Kidney glomerular epithelial cell (primary cell): Measurements from ENCODE around the gene GNAI1.

Experiments used
- DNase-seq: peaks from one replicate; lab custom pipeline; 2025; lab: John Stamatoyannopoulos, UW

GNAI1 gene

DNA sequence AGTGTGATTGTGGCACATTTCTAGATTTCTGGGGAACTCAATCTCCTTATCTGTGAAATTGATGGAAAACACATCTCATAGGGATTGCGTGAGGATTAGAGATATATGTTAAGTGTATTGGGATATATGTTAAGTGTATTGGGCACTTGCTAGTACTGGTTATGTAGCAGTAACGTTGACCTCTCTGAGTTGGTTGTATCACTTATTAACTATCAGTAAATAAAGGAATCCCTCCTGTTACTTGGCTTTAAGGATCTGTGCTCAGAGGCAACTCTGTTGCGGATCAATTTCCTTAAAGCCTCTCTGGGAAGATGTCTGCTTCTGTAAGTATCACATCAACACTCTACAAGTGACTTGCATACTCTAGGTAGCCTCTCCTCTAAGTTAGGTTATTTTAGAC, 25.2 kb downstream of the GNAI1 start:
- DNase-seq = no peak

DNA sequence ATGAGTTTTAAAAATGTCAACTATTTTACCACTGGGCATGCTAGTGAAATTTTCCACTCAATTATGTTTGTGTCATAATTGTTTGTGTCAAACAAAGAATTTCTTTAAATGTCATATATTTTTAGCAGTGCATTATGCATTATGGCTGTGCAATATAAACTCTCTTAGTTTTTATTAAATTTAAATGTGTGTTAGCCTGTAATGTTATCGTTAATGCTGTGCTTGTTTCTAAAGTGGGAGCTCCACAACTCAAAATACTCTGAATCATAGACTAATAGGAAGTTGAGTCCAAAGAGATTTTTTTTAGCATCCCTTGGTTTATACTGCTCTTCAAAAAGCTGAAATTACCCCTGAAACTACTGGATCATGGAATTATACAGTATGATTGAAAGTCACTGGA, 26.8 kb downstream of the GNAI1 start:
- no peak for DNase-seq

DNA sequence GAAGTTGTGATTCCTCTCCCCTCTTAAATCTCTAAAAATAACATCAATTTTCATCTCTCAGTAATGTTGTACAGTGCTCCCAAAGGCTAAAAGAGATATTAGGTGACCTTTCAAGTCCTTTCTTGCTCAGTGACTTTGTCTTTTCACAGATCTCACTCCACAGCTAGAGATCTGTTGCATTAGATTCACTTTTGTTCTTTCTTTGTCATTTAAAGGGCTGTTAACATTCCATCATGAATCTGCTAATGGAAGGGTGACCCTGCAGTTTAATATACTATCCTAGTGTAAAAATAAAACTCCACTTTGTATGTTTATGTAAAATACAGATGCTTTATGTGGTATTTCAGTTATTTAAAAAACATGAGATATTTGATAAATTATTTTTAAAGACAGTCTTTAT, 30.5 kb downstream of the GNAI1 start:
- no peak for DNase-seq

DNA sequence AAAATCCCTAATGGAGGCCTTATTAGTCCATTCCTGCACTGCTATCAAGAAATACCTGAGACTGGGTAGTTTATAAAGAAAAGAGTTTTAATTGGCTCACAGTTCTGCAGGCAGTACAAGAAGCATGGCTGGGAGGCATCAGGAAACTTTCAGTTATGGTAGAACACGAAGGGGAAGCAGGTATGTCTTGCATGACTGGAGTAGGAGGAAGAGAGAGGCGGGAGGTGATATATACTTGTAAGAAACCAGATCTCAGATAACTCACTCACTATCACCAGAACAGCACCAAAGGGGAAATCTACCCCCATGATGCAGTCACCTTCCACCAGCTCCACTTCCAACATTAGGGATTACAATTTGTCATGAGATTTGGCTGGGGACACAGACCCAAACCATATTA, 35.8 kb downstream of the GNAI1 start:
- DNase-seq = no peak

DNA sequence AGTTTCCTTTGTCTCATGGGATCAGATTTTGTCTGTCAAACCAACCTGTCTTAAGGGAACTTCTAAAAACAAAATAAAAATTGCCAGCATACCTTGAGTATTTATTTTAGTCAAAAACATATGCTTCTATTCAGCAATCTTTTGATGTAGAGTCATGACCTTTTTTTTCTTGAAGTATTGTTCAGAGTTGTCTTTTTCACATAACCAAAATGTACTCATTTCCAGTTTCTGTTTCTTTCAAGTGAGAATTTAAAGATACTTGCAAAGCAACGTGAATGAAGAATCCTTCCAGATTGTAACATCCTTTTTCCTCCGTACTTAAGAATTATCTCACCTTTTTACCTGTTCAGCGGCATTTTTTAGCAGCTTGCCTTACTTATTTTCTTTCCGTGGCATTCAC, 37.8 kb downstream of the GNAI1 start:
- no peak for DNase-seq

DNA sequence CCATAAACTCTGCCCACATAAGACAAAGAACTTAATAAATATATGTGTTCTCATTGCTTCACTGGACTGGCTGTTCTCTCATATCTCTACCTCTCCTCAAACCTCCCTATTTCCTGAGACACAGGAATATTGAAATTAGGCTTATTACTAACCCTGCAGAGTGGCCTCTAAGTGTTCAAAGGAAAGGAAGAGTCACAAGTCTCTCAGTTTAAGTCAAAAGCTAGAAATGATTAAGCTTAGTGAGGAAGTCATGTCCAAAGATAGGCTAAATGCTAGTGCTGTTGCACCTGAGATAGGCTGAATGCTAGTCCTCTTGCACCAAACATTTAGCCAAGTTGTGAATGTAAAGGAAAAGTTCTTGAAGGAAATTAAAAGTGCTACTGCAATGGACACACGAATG, 41.1 kb downstream of the GNAI1 start:
- no peak for DNase-seq

DNA sequence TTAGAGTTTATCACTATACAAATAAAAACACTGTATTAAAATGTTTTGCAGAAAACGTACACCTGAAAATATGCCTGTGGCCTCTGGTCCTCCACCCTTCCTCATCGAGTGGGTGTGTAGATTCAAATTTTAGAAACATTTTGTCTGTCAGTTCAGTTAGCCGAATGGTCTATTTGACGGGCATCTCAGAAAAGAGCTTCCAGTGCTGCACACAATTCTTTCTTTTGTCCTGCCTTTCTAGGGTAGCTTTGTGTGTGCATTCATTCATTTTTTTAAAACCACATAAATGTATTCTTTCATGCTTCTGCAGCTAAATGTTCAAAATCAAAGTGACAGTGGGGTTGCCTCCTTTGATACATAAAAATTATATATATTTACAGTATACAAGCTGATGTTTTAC, 46.8 kb downstream of the GNAI1 start:
- no peak for DNase-seq

DNA sequence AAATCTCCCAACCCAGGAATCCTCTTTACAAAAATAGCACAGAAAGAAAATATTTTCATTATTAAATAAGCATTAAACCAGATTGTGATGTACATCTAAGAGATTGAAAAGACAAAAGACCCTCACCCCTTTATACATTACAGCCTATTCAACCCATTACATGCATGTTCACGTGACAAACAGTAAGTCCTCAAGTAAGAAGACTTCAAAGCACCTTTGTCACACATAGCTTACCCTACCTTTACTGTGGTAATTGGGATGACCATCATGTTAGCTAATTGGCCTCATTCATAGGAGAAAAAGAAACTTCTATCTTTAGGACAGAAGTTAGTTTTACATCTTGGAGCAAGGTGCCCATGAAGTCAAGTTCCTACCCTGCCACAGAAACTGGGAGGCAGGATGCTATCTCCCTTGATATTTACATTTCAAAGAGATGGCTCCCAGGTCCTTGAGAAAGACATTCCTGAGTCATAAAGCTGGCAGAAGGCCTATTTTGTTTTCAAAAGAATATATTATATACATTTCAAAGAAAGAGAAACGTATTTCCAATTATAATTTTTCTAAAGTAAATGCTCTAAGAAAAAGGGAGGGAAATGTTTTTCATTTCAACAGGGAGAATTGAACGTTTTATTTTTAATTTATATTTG, 48.1 kb downstream of the GNAI1 start:
- no peak for DNase-seq

DNA sequence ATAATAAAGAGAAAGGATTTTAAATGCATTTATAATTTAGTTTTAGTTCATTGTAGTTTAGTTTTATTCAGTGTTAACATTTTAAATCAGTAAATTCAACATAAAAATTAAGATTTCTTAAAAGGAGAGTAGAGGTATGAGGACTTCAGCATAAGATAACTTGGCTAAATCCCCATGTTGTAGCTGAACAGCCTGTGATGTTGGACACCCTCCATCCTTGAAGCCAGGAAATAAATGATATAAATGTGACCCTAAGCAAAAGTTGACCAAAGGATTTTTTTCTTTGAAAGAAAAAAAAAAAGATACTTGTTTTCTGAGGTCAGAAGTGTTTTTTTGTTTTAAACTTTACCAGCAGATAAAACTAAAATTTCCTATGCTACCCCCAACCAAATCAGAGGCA, 48.7 kb downstream of the GNAI1 start:
- DNase-seq = no peak

DNA sequence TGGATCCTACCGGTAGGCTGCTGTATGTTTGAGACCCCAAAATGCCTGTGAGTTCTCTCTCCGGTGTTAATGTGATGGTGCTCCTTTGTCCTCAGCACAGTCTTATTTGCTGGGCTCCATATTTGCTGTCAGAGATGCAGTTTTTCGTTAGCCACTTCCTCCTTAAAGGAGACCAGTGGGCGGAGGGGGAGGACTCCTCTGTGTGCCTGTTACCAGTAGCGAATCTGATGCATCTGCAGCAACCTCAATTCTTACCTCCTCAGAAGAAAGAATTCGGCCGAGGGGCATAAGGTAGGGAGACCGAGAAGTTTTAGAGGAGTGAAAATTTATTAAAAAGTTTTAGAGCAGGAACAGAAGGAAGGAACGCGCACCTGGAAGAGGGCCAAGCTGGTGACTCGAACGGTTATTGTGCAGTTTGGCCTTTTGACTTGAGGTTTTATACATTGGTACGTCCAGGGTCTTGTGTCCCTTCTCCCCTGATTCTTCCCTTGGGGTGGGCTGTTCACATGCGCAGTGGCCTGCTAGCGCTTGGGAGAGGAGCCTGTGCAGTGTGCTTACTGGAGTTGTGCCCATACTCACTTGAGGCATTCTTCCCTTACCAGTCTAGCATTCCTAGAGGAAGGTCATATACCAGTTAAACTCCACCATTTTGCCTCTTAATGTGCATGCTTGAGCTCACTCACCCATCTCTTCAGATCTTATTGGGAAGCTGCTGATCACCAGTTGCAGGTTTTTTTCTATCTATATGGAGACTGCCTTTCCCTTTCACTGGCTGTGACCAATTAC, 49.5 kb downstream of the GNAI1 start:
- no peak for DNase-seq

DNA sequence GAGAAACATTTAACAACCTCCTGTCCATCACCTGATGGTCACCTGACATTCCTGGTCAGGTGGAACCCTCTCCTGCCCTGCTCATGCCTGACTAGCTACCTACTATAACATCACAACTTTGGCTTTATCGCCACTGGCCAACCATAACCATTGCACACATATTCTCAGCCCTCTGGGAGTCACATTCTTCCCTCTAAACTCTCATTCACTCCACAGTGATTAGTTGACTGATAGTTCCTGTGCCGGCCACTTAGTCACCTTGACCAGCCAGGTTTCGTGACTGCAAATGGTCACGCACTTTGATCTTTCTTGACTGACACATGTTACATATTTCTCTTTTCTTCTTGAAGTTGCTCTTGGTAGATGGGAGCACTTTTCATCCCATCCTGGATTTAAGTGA, 50.1 kb downstream of the GNAI1 start:
- peak; percentile 68 for DNase-seq

DNA sequence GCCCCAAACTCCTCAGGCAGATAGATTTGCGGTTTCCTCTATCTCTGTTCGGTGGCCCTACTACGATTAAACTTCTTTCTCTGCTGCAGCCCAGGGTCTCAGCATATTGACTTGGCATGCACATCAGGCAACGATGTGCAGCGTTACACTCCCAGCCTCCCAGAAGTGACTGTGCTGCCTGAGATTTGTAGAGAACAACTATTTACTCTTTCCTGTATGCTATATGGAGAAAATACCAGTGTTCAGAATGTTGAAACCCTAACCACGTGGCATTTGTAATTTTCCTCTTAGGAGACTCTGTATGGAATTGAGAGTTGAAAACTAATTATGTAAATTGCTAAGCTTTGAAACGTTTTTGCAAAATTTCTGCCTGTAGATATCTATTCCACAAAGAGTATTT, 50.9 kb downstream of the GNAI1 start:
- DNase-seq = no peak

DNA sequence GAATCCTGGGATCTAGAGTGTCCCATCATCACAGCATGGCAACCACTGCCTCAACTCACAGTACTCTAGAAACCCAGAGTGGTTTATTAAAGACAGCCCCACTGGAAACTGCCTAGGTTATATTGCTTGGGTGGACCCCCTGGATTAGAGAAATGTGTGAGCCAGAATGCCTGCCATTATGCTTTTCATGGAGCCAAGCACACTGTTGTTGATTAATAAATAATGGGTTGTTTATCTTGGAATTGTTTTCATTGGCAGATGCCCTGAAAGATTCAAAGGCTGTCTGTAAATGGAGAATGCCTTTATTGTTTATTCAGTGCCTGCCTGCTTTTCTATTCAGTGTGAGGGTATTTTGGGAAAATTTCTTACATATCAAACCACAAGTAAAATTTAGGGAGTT, 52.1 kb downstream of the GNAI1 start:
- DNase-seq = peak; percentile 5

DNA sequence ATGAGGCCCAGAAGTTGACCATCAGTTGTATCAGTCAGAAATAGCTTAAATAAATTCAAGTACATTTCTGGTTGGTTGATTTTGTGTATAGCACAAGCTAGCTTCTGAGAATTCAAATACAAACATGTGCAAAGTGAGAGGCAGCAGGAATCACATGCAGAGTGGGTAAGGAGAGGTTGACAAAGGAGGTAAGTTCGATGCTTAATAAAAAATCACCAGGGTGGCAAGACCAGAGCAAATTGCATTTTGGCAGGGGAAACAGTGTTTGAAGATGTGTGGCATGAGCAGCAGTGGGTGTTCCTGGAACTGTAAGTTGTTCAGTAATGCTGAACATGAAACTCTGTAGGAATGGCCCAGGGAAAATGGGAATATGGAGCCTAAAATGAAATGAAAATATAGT, 52.6 kb downstream of the GNAI1 start:
- peak; percentile 10 for DNase-seq

DNA sequence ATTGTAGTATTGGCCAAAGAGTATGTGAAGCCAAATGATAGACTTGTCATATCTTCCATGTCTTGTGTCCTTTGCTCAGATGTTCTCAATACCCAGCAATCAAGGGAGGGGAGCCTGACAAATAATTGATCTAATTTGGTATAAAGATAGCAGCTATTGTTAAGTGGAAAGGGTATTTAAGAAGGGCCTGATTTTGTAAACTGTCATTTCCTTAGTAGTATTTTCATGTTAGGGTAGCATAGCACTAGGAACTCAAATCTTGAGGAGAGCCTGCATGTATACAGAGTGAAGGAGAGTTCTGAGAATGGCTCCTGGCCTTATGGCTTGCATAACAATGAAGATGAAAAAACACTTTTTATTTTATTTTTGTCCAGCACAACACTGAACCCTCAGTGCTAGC, 53.1 kb downstream of the GNAI1 start:
- no peak for DNase-seq

DNA sequence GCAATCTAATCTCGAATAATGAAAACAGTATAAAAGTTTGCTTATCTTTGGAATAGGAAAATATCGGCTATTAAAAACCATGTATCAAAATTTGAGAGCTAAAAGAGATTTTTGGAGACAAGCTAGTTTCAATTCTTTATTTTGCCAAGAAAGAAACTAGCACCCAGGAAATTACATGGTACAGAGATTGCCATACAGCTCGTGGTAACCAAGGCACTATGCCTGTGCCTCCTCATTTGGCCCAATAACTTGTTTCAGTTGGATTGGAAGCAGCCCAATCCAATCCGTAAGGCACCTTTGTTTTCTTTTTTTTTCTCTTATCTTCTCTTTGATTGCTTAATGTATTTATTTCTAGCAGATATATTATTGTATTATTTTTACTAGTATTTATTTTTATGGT, 55.0 kb downstream of the GNAI1 start:
- DNase-seq = no peak

DNA sequence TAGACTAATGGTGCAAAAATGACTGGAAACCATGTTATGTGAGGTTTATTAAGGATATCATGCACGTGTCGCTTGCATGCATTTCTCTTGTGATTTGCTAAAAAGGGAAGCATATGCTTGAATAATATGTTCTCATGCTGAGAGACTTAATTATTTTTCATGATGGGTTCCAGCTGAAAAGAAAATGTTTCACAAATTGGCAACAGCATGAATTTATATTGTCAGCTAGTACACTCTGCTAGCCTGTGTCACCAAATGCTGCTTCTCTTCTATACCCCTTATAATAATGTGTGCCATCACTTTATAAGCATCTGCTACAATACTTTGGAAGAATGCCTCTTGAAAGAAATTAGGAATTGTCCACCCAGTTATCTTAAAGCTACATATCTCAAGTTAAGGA, 63.0 kb downstream of the GNAI1 start:
- no peak for DNase-seq

DNA sequence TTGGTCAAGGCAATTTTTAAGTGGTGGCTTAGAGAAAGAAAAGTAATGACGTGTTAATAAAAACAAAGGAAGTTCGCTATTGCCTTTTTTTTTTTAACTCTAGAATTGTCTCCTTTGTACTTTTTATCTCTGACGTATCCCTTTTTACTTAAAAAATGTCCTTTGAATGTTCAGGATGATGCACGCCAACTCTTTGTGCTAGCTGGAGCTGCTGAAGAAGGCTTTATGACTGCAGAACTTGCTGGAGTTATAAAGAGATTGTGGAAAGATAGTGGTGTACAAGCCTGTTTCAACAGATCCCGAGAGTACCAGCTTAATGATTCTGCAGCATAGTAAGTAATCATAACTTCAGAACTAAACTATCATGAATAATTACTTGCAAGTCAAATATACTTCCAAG, 64.4 kb downstream of the GNAI1 start:
- DNase-seq = no peak

DNA sequence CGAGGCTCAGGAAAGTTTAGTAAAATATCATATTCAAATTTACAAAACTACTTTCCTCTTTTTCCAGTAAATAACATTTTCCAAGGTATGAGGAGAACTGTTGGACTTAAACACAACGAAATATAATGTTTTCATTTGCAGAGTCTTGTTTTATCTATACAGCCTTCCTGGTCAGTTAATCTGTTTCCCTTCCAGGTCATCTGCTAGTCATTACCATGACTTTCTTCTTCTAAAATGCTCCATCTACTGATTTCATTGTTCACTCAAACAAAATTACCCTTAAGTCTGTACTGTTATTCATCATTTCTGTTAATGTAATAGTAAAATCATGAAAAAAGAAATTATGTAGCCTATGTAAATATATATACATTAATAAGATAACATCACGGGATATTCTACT, 69.8 kb downstream of the GNAI1 start:
- DNase-seq = no peak

DNA sequence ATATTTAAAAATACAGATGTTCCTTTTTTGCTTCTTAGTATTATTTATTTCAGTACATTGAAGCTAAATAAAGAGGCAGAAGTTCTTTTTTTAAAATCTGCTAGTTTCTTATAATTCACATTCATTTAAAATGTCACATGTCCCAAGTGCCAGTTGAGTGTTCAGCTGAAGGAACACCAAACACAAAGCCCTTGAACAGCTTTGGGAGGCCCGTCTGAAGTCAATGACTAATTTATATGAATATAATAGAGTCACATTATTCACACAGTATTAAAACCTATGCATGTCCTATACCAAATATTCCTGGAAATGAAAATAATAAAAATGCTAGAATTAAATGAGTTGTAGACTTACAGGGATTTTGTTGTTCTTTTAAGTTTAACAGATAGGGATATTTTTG, 70.3 kb downstream of the GNAI1 start:
- DNase-seq = no peak

DNA sequence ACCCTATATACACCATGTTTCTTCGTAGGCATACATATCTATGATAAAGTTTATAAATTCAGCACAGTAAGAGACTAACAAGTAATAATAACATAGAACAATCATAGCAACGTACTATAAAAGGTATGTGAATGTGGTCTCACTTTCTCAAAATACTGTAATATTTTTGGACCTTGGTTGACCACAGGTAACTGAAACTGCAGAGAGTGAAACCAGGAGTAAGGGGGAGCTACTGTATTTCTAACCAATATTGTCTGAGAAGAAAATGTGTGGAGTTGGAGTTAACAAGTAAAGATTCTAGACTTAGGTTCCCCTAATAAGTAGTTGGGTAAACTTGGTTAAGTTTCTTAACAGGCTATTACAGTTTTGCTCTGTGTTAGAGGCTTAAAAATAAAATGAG, 72.1 kb downstream of the GNAI1 start:
- DNase-seq = no peak

DNA sequence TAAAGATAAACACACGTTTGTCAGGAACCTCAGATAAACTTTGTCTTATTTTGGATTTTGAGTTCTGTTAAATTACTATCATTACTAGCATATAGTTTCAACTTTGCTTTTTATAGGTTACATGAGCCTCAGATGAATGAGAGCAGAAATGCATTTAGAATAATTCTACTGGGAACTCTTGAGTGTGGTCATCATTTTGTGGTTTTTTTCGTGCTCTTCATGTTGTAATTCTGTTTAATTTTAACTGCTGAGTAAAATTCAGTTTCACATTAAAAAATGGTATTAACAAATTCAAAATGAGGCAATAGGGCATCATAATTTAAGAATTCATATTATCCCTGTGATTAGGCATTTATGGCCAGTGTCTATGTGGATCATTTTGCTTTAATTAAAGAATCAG, 72.9 kb downstream of the GNAI1 start:
- no peak for DNase-seq

DNA sequence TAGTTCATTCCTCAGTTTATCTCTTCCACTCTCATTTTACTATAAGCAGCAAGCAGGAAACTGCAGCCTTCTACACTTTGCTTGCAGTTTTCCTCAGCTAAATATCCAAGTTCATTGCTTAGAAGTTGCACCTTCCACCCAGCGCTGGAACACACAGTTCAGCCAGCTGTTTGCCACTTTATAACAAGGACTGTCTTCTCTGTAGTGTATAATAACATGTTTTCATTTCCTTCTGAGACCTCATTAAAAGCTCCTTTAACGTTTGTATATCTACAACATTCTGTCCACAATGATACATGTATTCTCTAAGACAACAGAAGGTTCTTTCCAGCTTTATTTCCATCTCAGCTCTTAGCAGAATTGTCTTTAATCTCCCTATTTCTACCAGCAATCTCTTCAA, 74.1 kb downstream of the GNAI1 start:
- DNase-seq = no peak

DNA sequence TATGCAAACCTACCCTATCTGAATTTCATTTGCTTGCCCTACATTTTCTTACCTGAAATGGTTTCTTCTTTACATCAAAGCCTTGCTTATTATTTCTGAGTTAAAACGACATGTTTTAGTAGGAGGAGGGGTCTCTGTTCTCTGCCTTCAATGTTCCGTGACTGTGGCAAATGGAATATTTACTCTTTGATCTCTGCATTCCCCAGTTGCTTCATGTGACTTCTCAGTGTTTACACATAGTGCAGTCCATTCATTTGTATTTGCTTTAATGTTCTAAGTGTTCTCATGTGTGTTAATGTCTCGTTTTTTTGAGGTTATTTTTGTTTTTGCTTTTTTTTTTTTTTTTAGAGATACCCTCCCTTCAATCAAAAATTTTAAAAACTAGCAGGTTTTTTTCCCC, 75.8 kb downstream of the GNAI1 start:
- DNase-seq = peak; percentile 25
